Heart right ventricle (tissue), 16 donors: ENCODE data around the gene PADI6. TPM values are rescaled to one million over a fixed set of nuclear protein-coding genes. Genes with fewer than 3 reads are reported as not detected.

Source experiments
- ATAC-seq, 8 donors: fragments of 200-7000 bp; cut with Tn5 transposase; one replicate each; pipeline ENCODE4 v1.9.1; 2020; ENCODE audit warnings: mild to moderate bottlenecking in 8 of 8, moderate library complexity in 8 of 8, moderate number of reproducible peaks in 1 of 8
- DNase-seq, 2 donors: peaks; one replicate each; pipeline ENCODE4 v3.0.0-alpha.2; 2020
- H3K27ac ChIP-seq, 10 donors: fragments of 200-600 bp; sonication (generic) in 2 of 10; one replicate each; pipeline versions ENCODE4 v1.5.0 to v1.8.0; 2020 to 2022; ENCODE audit warnings: mild to moderate bottlenecking in 3 of 10
- H3K27me3 ChIP-seq, 7 donors: fragments of 200-600 bp; one replicate each; pipeline ENCODE4 v1.8.0; 2021 to 2022; ENCODE audit warnings: mild to moderate bottlenecking in 2 of 7
- H3K36me3 ChIP-seq, 9 donors: fragments of 200-600 bp; sonication (generic) in 1 of 9; one replicate each; pipeline versions ENCODE4 v1.5.0 to v1.8.0; 2020 to 2022; ENCODE audit warnings: mild to moderate bottlenecking in 2 of 9
- H3K4me1 ChIP-seq, 9 donors: fragments of 200-600 bp; sonication (generic) in 1 of 9; one replicate each; pipeline versions ENCODE4 v1.5.0 to v1.8.0; 2020 to 2022; ENCODE audit warnings: mild to moderate bottlenecking in 4 of 9
- H3K4me3 ChIP-seq, 10 donors: fragments of 200-600 bp; sonication (generic) in 2 of 10; one replicate each; pipeline versions ENCODE4 v1.5.0 to v1.8.0; 2020 to 2022; ENCODE audit warnings: mild to moderate bottlenecking in 7 of 10, moderate library complexity in 2 of 10
- H3K9me3 ChIP-seq, 11 donors: fragments of 200-600 bp in 10 of 11; sonication (generic) in 2 of 11; one replicate each; pipeline versions ENCODE4 v1.5.0 to v1.8.0; 2013 to 2022; ENCODE audit warnings: mild to moderate bottlenecking in 2 of 11, control low read depth in 1 of 11, moderate library complexity in 1 of 11
- CTCF ChIP-seq, 9 donors: fragments of 200-600 bp; sonication (generic) in 2 of 9; IDR thresholded peaks; one replicate each; pipeline versions ENCODE4 v1.5.0 to v1.8.0; 2021 to 2022; ENCODE audit warnings: antibody characterized with exemption in 9 of 9, mild to moderate bottlenecking in 5 of 9, moderate library complexity in 1 of 9
- WGBS, 2 donors: extraction: QIAGEN DNeasy Blood & Tissue Kit; methylation state at CpG; one replicate each; pipeline ENCODE4 v1.1.7; 2013; ENCODE audit warnings: inconsistent platforms in 1 of 2; 5-methylcytosine and 5-hydroxymethylcytosine counted together
- intact Hi-C, 10 donors: fragments of 100-400 bp; cut with DNase I; formaldehyde crosslinking; loops; one replicate each; pipeline versions ENCODE4 v1.11.1 to v1.14.2; 2022
- polyA plus RNA-seq, 2 donors: library from polyadenylated mRNA; stranded (reverse); fragments of 200-250 nt; gene quantifications; one replicate each; pipeline ENCODE4 v1.2.3, GENCODE V29; 2013
- total RNA-seq, 10 donors: library from RNA; stranded (reverse); fragmentation: NEBNext Ultra II Directional in 3 of 10; extraction: Animal tissue kit (Norgen Biotek cat#: 25700) in 3 of 10; gene quantifications; one replicate each; pipeline versions ENCODE4 v1.2.1 to v1.2.4, GENCODE V29; 2021 to 2023
- donor health status: Arrhythmogenic right ventricular cardiomyopathy.
- donor health status: ischemic (EF 13 %, LVEDD 7.1; RV severe dilation, severe dysfunction).
- donor health status: healthy with polysubstance abuse.
- donor health status: DM: no; HTN: yes; CAD: no.
- donor health status: DM: no; HTN: no; CAD: no.
- donor health status: ischemic (EF 25% LVEDD 6.9; RV normal size, moderate dysfunction).
- donor health status: ischemic (EF 25% LVEDD 5.7; RV mildly dilated, moderate dysfunction).
- donor health status: healthy.
- donor health status: DM: yes; HTN: yes; CAD: no.
- donor health status: Ischemic cardiomyopathy.
- donor health status: ischemic (EF 35%, LVEDD 5.7; RV mildly dilated, moderate dysfunction).
- donor health status: nonischemic (EF 11% LVEDD 7.7; RV severe dilation, severe dysfunction).
- donor health status: DM: yes; HTN: yes; CAD: no.
- donor health status: PGD.
- donor health status: ischemic (EF 29% LVEDD 5.4; RV normal size, mild dysfunction).
- donor health status: nonischemic (EF 23%, LVEDD 6.1; RV moderate dilation, normal function).

Gene PADI6
- total and polyA plus RNA-seq, 12 donors: not detected

DNA sequence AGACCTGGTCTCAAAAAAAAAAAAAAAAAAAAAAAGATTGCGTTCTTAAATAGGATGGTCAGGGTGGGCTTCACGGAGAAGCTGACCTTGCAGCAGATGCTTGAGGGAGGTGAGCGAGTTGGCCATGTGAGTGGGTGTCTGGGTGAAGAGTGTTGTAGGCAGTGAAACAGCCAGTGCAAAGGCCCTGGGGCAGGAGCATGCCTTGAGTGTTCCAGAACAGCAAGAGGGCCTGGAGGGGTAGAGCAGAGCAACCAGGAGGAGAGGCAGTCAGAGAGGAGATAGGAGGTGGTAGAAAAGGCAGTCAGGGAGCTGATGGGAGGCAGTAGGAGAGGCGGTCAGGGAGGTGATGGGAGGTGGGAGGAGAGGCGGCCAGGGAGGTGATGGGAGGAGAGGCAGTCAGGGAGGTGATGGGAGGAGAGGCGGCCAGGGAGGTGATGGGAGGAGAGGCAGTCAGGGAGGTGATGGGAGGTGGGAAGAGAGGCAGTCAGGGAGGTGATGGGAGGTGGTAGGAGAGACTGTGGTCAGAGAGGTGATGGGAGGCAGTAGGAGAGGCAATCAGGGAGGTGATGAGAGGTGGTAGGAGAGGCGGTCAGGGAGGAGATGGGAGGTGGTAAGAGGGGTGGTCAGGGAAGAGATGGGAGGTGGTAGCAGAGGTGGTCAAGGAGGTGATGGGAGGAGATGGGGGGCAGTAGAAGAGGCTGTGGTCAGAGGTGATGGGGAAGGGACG, 20.2 kb upstream of the PADI6 start:
- intact Hi-C loops: no loop called here
- WGBS, 2 donors: 79 to 81% methylated on average over 8 of the region's 8 CpGs
- DNase-seq: no peak
- ATAC-seq: no peak
- H3K4me3 ChIP-seq: no peak overlapping the region
- no peak for TF ChIP-seq CTCF (IDR thresholded peaks at IDR 0.05)
- H3K36me3 ChIP-seq: no peaks in the 10 kb centered on the region
- H3K4me1 ChIP-seq: no peaks in the 10 kb centered on the region
- peaks cover 0 to 70% (median 25%) of the 10 kb centered on the region in 7 donors for H3K27me3 ChIP-seq
- no peak overlapping the region for H3K27ac ChIP-seq
- no peaks in the 10 kb centered on the region for H3K9me3 ChIP-seq

DNA sequence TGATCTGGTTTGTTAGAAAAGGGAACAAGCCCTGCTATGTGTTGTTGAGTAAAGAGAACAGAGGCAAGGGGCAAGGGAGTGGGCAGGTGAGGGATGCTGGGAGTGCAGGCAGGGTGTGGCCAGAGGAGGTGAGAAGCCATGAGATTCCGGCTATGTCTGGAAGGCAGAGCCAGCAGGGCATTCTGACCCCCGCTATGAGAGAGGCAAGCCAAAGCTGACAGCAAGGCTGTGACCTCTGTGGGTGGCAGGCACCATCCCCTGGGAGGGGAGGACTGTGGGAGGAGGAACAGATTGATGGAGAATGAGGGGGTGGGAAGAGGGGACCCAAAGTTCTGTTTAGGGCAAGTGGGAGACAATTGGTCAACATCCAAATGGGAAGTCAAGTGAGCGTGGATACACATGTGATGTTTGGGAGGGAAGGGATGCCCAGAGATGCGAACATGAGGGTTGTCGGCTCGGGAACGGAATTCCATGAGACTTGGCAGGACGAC, 19.5 kb upstream of the PADI6 start:
- no peak overlapping the region for H3K27ac ChIP-seq
- no peaks in the 10 kb centered on the region for H3K36me3 ChIP-seq
- TF ChIP-seq CTCF (IDR thresholded peaks at IDR 0.05): no peak
- intact Hi-C loops: no loop called here
- WGBS, 2 donors: 55 to 57% methylated on average over 8 of the region's 8 CpGs
- H3K27me3 ChIP-seq: peaks cover 0 to 70% (median 21%) of the 10 kb centered on the region in 7 donors
- no peaks in the 10 kb centered on the region for H3K9me3 ChIP-seq
- H3K4me3 ChIP-seq: no peak overlapping the region
- no peaks in the 10 kb centered on the region for H3K4me1 ChIP-seq
- ATAC-seq: no peak
- DNase-seq: no peak

DNA sequence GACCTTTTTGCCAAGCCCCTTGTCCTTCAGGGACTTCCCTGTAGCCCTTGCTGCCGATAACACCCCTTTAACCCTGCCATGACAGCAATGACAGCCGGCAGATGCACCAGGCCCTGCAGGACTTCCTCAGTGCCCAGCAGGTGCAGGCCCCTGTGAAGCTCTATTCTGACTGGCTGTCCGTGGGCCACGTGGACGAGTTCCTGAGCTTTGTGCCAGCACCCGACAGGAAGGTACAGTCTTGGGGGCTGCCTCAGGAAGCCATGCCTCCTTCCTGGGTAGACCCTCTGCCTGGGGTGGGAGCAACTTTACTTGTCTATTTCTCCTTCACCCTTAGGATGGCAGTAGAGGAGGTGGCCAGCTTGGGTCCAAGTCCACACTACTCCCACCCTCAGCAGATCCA, 16.1 kb upstream of the PADI6 start:
- Histone ChIP-seq H3K27ac (no peak overlapping the region), H3K4me1 (no peaks in the 10 kb centered on the region), H3K9me3 (no peaks in the 10 kb centered on the region), H3K4me3 (no peak overlapping the region), H3K36me3 (peaks cover 0 to 5% (median 0%) of the 10 kb centered on the region in 9 donors), H3K27me3 (peaks cover 0 to 55% (median 12%) of the 10 kb centered on the region in 7 donors)
- 53 to 54% methylated on average over 6 of the region's 6 CpGs for WGBS, 2 donors
- no peak for TF ChIP-seq CTCF (IDR thresholded peaks at IDR 0.05)
- DNase-seq (no peak), ATAC-seq (no peak)
- intact Hi-C loops: no loop called here

GRCh38 chr1:17356387-17357026, 15.5 kb upstream of the PADI6 start:
- intact Hi-C loops: no loop called here
- TF ChIP-seq CTCF (IDR thresholded peaks at IDR 0.05): no peak
- ATAC-seq: no peak
- Histone ChIP-seq H3K4me3 (no peak overlapping the region), H3K9me3 (no peaks in the 10 kb centered on the region), H3K4me1 (no peaks in the 10 kb centered on the region), H3K27me3 (peaks cover 0 to 55% (median 9%) of the 10 kb centered on the region in 7 donors), H3K27ac (no peak overlapping the region), H3K36me3 (peaks cover 0 to 5% (median 0%) of the 10 kb centered on the region in 9 donors)
- 53 to 59% methylated on average over 11 to 12 of the region's 12 CpGs for WGBS, 2 donors
- DNase-seq: no peak
